ENCODE measurements around the gene DMP1.

The DMP1 gene

DNA sequence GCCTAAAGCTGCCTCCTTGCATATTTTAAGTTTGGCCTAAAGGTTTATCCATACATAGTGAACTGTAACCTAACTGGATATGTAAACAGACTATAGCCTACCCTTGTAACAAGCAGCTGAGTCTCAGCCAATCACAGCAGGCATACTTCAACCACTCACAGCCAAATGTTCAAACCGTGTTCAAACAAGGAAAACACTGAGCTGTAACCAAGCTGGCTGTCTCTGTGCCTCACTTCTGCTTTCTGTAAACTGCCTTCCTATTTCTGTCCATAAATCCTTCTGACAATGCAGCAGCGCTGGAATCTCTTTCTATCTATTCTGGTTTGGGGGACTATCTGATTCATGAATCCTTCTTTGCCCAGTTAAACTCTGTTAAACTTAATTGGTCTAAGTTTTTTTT is 25.4 kb upstream of the DMP1 start:
- no peak overlapping the region for H3K4me2 ChIP-seq (ENCODE audit: insufficient read depth, low read length, poor library complexity, severe bottlenecking)
- no peak overlapping the region for H3K9ac ChIP-seq (ENCODE audit: low read depth, low read length, poor library complexity)
- no peak overlapping the region for H3K18ac ChIP-seq (ENCODE audit: low read length)
- no peak overlapping the region for H2BK12ac ChIP-seq (ENCODE audit: low read length)
- H3K23ac ChIP-seq (ENCODE audit: low read depth, low read length, poor library complexity): no peak overlapping the region
- no peak overlapping the region for H3K4ac ChIP-seq (ENCODE audit: low read length)
- H4K91ac ChIP-seq (ENCODE audit: low read depth, low read length, poor library complexity): no peak overlapping the region
- H2BK15ac ChIP-seq (ENCODE audit: low read length): no peak overlapping the region
- H2BK120ac ChIP-seq (ENCODE audit: low read depth, low read length): no peak overlapping the region
- no CpG with 5 or more reads among the region's 2 CpGs for WGBS, 2 donors (ENCODE audit: extremely low coverage in 2 of 2, insufficient read length in 2 of 2, insufficient replicate concordance in 1 of 2)
- no peak overlapping the region for H3K27ac ChIP-seq (replicated peaks; ENCODE audit: low read length)
- no peak overlapping the region for H3K14ac ChIP-seq (ENCODE audit: low read length)
- no peaks in the 10 kb centered on the region for H3K36me3 ChIP-seq (replicated peaks in 1 of 2; ENCODE audit: control insufficient read depth in 2 of 2, insufficient read depth in 2 of 2, low read length in 2 of 2)
- no peak overlapping the region for H2AK5ac ChIP-seq (ENCODE audit: low read depth, low read length)
- no peak overlapping the region for H2BK5ac ChIP-seq (ENCODE audit: low read length)
- H4K8ac ChIP-seq (ENCODE audit: low read depth, low read length): no peak overlapping the region
- H2AFZ ChIP-seq (ENCODE audit: low read length): no peak overlapping the region
- H3K27me3 ChIP-seq (ENCODE audit: control insufficient read depth in 3 of 3, insufficient read depth in 3 of 3, low read depth in 1 of 3, low read length in 3 of 3): peaks cover 0 to 5% (median 0%) of the 10 kb centered on the region in 3 experiments
- no peak for DNase-seq (ENCODE audit: low spot score)
- no peaks in the 10 kb centered on the region for H3K79me1 ChIP-seq (ENCODE audit: low read depth, low read length)
- H3K9me3 ChIP-seq (replicated peaks in 1 of 2; ENCODE audit: control insufficient read depth in 2 of 2, insufficient read depth in 1 of 2, low read depth in 1 of 2, low read length in 2 of 2): no peaks in the 10 kb centered on the region
- H3K4me1 ChIP-seq (ENCODE audit: control insufficient read depth in 2 of 2, insufficient read depth in 1 of 2, low read depth in 1 of 2, low read length in 2 of 2): no peaks in the 10 kb centered on the region
- H3K4me3 ChIP-seq (ENCODE audit: low read length in 2 of 2): no peak overlapping the region

DNA sequence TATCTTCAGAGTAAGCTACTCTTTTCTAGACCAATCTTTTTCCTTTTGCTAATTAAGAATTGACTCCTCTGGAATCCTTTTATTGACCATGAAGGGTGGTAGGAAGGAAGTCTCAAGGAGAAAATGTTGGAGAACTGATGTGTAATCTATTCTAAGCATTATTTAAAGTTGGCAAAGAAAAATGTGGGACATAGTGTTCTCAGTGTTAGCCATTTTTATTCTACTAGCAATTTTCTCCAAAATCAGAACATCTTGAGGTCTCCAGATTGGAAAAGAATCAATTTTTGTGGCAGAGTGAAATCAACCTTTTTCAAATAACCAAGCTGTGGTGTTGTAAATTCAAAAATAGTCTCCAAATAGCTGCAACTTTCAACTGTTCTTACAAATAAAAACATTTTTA is 18.4 kb upstream of the DMP1 start:
- Histone ChIP-seq H3K4me3 (ENCODE audit: low read length in 2 of 2) (no peak overlapping the region), H3K18ac (ENCODE audit: low read length) (no peak overlapping the region), H2BK15ac (ENCODE audit: low read length) (no peak overlapping the region), H3K14ac (ENCODE audit: low read length) (no peak overlapping the region), H2AK5ac (ENCODE audit: low read depth, low read length) (no peak overlapping the region), H3K4me2 (ENCODE audit: insufficient read depth, low read length, poor library complexity, severe bottlenecking) (no peak overlapping the region), H3K4me1 (ENCODE audit: control insufficient read depth in 2 of 2, insufficient read depth in 1 of 2, low read depth in 1 of 2, low read length in 2 of 2) (no peaks in the 10 kb centered on the region), H3K4ac (ENCODE audit: low read length) (no peak overlapping the region), H4K8ac (ENCODE audit: low read depth, low read length) (no peak overlapping the region), H2AFZ (ENCODE audit: low read length) (no peak overlapping the region), H4K91ac (ENCODE audit: low read depth, low read length, poor library complexity) (no peak overlapping the region), H3K23ac (ENCODE audit: low read depth, low read length, poor library complexity) (no peak overlapping the region), H3K79me1 (ENCODE audit: low read depth, low read length) (no peaks in the 10 kb centered on the region), H3K36me3 (replicated peaks in 1 of 2; ENCODE audit: control insufficient read depth in 2 of 2, insufficient read depth in 2 of 2, low read length in 2 of 2) (no peaks in the 10 kb centered on the region), H2BK12ac (ENCODE audit: low read length) (no peak overlapping the region), H2BK5ac (ENCODE audit: low read length) (no peak overlapping the region), H3K9me3 (replicated peaks in 1 of 2; ENCODE audit: control insufficient read depth in 2 of 2, insufficient read depth in 1 of 2, low read depth in 1 of 2, low read length in 2 of 2) (no peaks in the 10 kb centered on the region), H3K27me3 (ENCODE audit: control insufficient read depth in 3 of 3, insufficient read depth in 3 of 3, low read depth in 1 of 3, low read length in 3 of 3) (no peaks in the 10 kb centered on the region), H2BK120ac (ENCODE audit: low read depth, low read length) (no peak overlapping the region), H3K27ac (replicated peaks; ENCODE audit: low read length) (no peak overlapping the region), H3K9ac (ENCODE audit: low read depth, low read length, poor library complexity) (no peak overlapping the region)
- DNase-seq (ENCODE audit: low spot score): no peak

GRCh38 chr4:87632469-87632868 is 17.6 kb upstream of the DMP1 start:
- Histone ChIP-seq H3K9ac (ENCODE audit: low read depth, low read length, poor library complexity) (no peak overlapping the region), H4K91ac (ENCODE audit: low read depth, low read length, poor library complexity) (no peak overlapping the region), H2BK12ac (ENCODE audit: low read length) (no peak overlapping the region), H3K36me3 (replicated peaks in 1 of 2; ENCODE audit: control insufficient read depth in 2 of 2, insufficient read depth in 2 of 2, low read length in 2 of 2) (no peaks in the 10 kb centered on the region), H3K4me3 (ENCODE audit: low read length in 2 of 2) (no peak overlapping the region), H2AK5ac (ENCODE audit: low read depth, low read length) (no peak overlapping the region), H3K27me3 (ENCODE audit: control insufficient read depth in 3 of 3, insufficient read depth in 3 of 3, low read depth in 1 of 3, low read length in 3 of 3) (no peaks in the 10 kb centered on the region), H3K79me1 (ENCODE audit: low read depth, low read length) (no peaks in the 10 kb centered on the region), H3K9me3 (replicated peaks in 1 of 2; ENCODE audit: control insufficient read depth in 2 of 2, insufficient read depth in 1 of 2, low read depth in 1 of 2, low read length in 2 of 2) (no peaks in the 10 kb centered on the region), H2BK5ac (ENCODE audit: low read length) (no peak overlapping the region), H3K18ac (ENCODE audit: low read length) (no peak overlapping the region), H4K8ac (ENCODE audit: low read depth, low read length) (no peak overlapping the region), H3K4me2 (ENCODE audit: insufficient read depth, low read length, poor library complexity, severe bottlenecking) (no peak overlapping the region), H3K4ac (ENCODE audit: low read length) (no peak overlapping the region), H3K14ac (ENCODE audit: low read length) (no peak overlapping the region), H2BK15ac (ENCODE audit: low read length) (no peak overlapping the region), H3K27ac (replicated peaks; ENCODE audit: low read length) (no peak overlapping the region), H2BK120ac (ENCODE audit: low read depth, low read length) (no peak overlapping the region), H3K4me1 (ENCODE audit: control insufficient read depth in 2 of 2, insufficient read depth in 1 of 2, low read depth in 1 of 2, low read length in 2 of 2) (no peaks in the 10 kb centered on the region), H2AFZ (ENCODE audit: low read length) (no peak overlapping the region), H3K23ac (ENCODE audit: low read depth, low read length, poor library complexity) (no peak overlapping the region)
- DNase-seq (ENCODE audit: low spot score): no peak
- WGBS, 2 donors (ENCODE audit: extremely low coverage in 2 of 2, insufficient read length in 2 of 2, insufficient replicate concordance in 1 of 2): no CpG with 5 or more reads among the region's 1 CpG

- no peak overlapping the region for H3K4ac ChIP-seq (ENCODE audit: low read length)
- H3K9me3 ChIP-seq (replicated peaks in 1 of 2; ENCODE audit: control insufficient read depth in 2 of 2, insufficient read depth in 1 of 2, low read depth in 1 of 2, low read length in 2 of 2): no peaks in the 10 kb centered on the region
- H3K36me3 ChIP-seq (replicated peaks in 1 of 2; ENCODE audit: control insufficient read depth in 2 of 2, insufficient read depth in 2 of 2, low read length in 2 of 2): no peaks in the 10 kb centered on the region
- H3K27ac ChIP-seq (replicated peaks; ENCODE audit: low read length): no peak overlapping the region
- no CpG with 5 or more reads among the region's 2 CpGs for WGBS, 2 donors (ENCODE audit: extremely low coverage in 2 of 2, insufficient read length in 2 of 2, insufficient replicate concordance in 1 of 2)
- no peaks in the 10 kb centered on the region for H3K27me3 ChIP-seq (ENCODE audit: control insufficient read depth in 3 of 3, insufficient read depth in 3 of 3, low read depth in 1 of 3, low read length in 3 of 3)
- no peak overlapping the region for H3K14ac ChIP-seq (ENCODE audit: low read length)
- no peak overlapping the region for H3K9ac ChIP-seq (ENCODE audit: low read depth, low read length, poor library complexity)
- no peak overlapping the region for H4K91ac ChIP-seq (ENCODE audit: low read depth, low read length, poor library complexity)
- no peak overlapping the region for H2BK120ac ChIP-seq (ENCODE audit: low read depth, low read length)
- no peak overlapping the region for H2AFZ ChIP-seq (ENCODE audit: low read length)
- no peaks in the 10 kb centered on the region for H3K4me1 ChIP-seq (ENCODE audit: control insufficient read depth in 2 of 2, insufficient read depth in 1 of 2, low read depth in 1 of 2, low read length in 2 of 2)
- H2BK12ac ChIP-seq (ENCODE audit: low read length): no peak overlapping the region
- no peak overlapping the region for H3K4me3 ChIP-seq (ENCODE audit: low read length in 2 of 2)
- no peak for DNase-seq (ENCODE audit: low spot score)
- no peak overlapping the region for H3K23ac ChIP-seq (ENCODE audit: low read depth, low read length, poor library complexity)
- no peak overlapping the region for H3K4me2 ChIP-seq (ENCODE audit: insufficient read depth, low read length, poor library complexity, severe bottlenecking)
- H4K8ac ChIP-seq (ENCODE audit: low read depth, low read length): no peak overlapping the region
- no peak overlapping the region for H2BK5ac ChIP-seq (ENCODE audit: low read length)
- H2BK15ac ChIP-seq (ENCODE audit: low read length): no peak overlapping the region
- no peaks in the 10 kb centered on the region for H3K79me1 ChIP-seq (ENCODE audit: low read depth, low read length)
- no peak overlapping the region for H2AK5ac ChIP-seq (ENCODE audit: low read depth, low read length)
- no peak overlapping the region for H3K18ac ChIP-seq (ENCODE audit: low read length)
Observed at GRCh38 chr4:87633243-87633642, 16.8 kb upstream of the DMP1 start.
